HG03460 (cell line): ENCODE results near the gene SLC9A2.

Experiments
- ATAC-seq: cut with Tn5 transposase; IDR thresholded peaks from one replicate; pipeline ENCODE4 v1.9.1; 2021; ENCODE audit not compliant: unreplicated experiment

SLC9A2 gene, protein sequence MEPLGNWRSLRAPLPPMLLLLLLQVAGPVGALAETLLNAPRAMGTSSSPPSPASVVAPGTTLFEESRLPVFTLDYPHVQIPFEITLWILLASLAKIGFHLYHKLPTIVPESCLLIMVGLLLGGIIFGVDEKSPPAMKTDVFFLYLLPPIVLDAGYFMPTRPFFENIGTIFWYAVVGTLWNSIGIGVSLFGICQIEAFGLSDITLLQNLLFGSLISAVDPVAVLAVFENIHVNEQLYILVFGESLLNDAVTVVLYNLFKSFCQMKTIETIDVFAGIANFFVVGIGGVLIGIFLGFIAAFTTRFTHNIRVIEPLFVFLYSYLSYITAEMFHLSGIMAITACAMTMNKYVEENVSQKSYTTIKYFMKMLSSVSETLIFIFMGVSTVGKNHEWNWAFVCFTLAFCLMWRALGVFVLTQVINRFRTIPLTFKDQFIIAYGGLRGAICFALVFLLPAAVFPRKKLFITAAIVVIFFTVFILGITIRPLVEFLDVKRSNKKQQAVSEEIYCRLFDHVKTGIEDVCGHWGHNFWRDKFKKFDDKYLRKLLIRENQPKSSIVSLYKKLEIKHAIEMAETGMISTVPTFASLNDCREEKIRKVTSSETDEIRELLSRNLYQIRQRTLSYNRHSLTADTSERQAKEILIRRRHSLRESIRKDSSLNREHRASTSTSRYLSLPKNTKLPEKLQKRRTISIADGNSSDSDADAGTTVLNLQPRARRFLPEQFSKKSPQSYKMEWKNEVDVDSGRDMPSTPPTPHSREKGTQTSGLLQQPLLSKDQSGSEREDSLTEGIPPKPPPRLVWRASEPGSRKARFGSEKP

DNA sequence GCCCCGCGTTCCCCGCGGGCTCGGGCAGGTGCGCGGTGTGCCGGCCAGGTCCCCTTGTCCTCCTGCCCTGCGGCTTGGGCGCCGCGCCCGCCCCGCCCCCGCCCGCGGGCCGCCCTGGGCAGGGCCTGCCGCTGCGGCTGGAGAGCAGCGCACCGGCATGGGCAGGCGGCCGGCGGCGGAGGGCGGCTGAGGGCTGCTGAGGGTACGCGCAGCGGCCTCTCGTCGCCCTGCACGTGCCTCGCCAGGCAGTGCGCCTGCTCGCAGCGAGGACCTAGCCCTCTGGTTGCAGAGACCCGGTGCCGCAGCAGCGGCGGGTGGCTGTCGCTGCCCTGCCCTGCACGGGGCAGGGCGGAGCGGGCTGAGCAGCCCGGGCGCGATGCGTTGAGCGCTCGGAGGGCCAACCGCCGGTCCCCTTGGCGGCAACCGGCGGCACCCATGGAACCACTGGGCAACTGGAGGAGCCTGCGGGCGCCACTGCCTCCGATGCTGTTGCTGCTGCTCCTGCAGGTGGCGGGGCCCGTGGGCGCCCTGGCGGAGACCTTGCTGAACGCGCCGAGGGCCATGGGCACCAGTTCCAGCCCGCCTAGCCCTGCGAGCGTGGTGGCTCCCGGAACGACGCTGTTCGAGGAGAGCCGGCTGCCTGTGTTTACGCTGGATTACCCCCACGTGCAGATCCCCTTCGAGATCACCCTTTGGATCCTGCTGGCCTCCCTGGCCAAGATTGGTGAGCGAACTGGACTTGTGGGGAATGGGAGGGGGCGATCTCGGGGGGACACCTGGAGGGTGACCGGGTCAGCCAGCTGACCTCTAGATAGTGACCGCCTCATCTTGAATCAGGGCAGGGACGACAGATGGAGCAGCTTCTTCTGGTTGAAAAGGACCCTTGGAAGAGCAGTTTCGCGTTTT, at the start of gene SLC9A2:
SLC9A2 (plus strand) TSS at position 140 of the 906 bp plus-strand sequence; CDS start at position 436, 296 bp downstream.
- no peak for ATAC-seq

DNA sequence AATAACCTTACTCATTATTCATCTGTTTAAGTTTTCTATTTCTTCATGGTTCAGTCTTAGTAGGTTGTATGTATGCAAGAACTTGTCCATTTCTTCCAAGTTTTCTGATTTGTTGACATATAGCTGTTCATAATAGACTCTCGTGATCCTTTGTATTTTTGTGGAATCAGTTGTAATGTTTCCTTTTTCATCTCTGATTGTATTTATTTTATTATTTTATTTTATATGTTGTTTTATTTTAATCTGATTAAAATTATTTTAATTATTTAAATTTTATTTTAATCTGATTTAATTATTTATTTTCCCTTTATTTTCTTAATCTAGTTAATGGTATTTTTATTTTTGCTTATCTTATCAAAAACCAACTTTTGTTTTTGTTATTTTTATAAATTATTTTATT, 43.5 kb upstream of the SLC9A2 start:
- no peak for ATAC-seq

DNA sequence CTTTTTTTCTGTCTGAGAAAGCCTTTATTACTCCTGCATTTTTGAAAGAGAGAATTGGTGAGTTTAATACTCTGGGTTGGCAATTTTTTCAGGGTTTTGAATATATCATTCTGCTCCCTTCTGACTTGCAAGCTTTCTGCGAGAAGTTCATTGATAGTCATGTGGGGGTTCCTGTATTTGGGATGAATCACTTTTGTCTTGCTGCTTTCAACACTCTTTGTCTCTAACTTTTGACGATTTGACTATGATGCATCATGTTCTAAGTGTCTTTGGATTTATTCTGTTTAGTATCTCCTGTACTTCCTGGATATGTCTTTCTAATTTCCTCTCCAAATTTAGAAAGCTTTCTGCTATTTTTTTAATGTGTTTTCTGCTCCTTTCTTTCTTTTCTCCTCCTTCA, 41.0 kb upstream of the SLC9A2 start:
- no peak for ATAC-seq

DNA sequence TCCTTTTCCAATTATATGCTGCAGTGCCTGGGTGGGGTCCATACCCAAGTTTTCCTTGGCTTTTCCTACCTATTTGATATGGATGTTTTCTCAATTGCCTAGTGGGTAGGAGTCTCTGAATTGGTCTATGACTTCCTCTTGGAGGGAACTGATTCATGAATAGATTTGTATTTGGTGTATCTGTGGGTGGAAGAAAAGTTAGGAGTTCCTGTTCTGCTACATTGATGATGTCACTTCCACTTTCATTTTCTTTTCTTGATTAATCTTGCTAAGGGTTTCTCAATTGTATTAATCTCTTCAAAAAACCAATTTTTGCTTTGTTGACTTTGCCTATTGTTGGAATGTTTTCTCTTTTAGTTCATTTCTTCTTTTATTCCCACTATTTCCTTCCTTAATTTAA, 37.4 kb upstream of the SLC9A2 start:
- no peak for ATAC-seq

DNA sequence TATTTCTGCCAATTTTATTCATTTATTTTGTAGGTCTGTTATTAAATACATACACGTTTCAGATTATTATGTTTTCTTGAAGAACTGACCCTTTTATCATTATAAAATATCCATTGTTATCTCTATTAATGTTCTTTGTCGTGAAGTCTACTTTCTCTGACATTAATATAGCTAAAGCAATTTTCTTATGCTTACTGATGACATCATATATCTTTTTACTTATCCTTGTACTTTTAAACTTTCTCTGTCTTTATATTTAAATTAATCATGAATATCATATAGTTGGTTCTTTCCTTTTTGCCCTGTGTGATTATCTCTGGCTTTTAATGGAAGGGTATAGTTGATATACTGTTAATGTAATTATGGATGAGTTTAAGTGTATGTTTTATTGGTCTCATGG, 36.5 kb upstream of the SLC9A2 start:
- no peak for ATAC-seq

DNA sequence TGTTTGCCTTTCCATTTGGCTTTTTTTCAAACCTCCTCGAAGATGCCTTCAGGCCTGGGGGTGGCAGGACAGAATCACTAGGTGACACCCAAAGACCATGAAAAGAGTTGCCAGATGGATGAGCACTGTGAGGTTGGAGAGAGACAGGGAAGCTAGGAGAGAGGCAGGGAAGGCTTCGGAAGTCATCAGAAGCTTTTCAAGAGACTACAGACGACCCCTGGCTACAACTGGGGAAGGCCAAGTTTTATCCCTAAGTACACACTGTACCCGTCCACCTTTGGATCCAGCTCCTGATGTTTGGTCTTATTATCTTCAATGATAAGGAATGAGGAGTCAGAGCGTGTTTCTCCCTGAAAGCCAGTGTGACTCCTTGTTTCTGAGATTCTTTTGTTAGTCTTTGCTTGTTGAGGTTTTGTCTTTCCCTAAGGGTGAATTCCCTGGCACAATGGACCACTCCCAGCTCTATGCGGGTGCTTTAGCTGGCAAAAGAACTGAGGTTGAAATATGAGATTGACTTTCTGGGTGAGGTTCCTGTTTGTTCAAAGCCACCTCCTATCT, 33.4 kb upstream of the SLC9A2 start:
- ATAC-seq, result no peak

DNA sequence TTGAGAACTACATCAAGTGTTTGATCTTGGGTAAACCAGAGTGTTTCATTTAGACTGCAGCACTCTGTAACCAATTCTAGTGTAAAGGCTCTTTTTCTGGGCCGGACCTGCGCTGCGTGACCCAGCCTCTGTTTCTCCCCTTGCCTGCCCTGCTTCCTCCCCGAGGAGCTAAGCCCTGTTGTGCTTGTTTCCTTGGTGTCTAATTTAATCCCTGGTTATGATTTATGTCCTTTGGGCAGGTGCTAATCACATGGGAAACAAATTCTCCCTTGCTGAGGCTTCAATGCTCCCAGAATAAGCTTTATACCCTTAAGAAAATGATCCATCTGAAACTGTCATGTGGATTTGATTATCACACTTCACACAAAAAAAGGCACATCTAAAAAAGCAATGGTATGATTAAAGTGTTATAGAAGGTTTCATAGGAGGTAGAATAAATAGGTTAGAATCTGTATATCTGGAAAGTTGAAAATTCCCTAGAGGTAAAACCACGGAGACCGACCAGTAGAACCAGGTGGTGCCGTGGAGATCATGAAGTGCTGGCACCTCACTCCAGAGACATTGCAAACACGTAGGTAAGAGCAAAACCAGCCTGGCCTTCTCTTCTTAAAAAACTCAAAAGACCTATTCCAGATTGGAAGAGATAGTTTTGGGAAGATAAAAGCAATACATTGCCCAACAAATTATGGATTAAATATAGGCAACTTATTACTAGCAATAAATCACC, 31.0 kb upstream of the SLC9A2 start:
- ATAC-seq, result no peak

DNA sequence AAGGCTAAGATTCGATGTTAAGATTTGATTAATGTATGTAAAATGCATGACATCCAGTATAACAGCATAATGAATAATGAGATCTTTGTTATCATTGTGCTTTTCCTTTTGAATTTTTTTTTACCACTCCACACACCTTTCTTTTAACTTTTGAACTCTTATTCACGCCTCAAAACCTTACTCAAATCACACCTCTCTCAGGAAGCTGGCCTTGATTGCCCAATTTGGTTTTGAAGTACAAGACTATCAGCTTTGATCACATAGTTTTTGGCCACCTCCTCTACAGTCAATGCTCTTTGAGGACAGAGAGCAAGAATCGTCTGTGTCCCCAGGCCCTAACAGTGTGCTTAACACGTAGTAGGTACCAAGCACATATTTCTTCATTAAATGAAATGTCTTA, 29.9 kb upstream of the SLC9A2 start:
- ATAC-seq, result no peak

DNA sequence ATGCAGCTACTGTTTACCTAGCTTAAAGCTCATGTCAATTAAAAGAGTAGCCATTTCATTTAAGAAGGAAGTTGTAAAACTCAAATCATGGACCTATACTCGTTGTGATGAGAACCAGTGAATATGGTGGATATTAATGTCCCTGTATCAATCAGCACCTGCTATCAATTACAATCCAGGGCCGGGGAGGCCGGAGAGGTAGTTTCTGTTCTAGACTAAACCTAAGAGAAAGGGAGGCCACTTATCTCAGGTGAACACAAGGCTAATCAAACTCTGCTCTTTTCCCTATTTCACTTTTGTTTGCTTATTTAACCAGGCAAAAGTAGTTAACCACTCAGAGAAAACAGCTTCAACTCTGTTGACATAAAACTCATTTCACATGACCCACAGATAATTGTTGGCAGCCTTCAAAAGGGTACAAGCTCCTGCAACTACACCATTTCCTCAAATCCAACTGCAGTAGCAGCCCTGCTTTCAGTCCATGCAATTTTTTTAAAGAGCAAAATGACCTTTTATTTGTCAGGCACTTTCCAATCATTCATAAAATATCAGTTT, 27.8 kb upstream of the SLC9A2 start:
- ATAC-seq, result no peak

DNA sequence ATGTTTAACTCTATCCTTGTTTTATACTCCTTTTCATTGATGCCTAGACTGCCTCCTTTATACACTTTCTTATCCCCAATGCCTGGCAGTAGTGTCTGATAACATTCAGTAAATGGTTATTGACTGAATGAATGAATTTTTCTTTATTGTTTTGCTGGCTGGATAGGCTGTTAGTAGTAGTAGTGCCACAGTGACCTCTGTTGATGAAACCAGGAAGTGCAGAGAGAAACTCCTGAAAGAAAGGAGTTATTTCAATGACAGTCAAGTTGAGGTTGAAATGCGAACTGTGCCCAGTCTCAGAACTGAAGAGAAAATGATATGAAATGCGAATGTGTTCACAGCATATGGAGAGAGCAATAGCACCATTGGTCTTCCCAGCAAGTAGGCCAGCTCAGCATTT, 26.8 kb upstream of the SLC9A2 start:
- ATAC-seq, result no peak

DNA sequence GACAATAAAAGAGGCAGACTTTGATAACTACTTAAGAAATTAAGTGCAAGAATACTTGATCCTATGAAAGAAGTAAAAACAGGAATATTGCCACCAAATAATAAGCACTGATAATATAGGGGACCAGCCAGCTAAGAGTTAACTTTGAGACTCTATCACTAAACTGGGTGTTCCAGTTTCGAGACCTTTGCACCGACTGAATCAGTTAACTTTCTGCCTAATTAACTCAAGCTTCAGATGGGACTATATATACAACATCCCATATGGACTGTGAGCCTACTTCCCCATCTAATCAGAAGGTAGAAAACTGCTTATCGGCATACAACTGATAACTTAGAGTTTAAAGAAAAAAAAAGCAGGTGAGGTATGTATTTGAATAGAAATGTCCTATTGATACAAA, 25.8 kb upstream of the SLC9A2 start:
- ATAC-seq, result no peak

DNA sequence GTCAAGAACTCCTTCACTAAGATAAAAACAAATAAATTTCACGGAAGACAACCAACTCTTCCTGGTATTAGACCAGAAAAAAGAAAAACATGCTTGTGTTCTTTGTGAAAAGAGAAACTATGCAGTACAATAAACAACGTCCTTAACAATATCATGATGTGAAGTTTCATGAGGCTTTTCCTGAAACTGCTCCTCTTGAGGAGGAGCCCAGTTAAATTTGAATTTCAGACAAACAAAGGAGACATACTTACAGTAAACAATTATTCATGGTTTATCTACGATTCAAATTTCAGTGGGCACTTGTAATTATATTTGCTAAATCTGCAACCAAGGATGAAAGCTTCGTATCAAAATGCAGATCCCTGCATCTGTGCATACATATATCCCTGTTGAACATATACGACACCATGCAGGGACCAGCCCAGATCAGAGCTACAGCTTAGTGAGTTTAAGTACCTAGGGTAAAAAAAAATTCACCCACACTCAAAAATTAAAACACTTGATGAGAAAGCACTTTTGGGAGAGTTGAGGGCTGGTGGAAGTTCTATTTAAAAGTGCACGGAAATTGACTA, 24.8 kb upstream of the SLC9A2 start:
- no peak for ATAC-seq

DNA sequence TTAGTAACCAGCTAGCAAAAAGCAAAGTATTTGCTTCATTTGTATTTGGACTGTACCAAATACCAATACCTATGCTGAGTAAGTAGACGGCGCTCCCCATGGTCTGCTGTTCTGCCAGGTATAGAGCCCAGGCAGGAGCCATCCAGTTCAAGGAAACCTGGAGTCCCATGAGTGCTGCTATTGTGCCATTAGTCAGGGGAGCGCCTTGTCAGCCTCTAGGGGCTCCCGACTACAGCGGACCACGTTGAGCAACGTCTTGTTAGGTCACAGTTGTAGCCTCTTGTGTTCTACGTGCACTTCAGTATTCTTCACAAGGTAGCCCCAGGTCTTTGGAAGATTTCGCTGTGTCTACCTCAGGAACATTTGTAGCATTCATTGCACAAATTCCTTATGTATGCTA, 21.6 kb upstream of the SLC9A2 start:
- ATAC-seq, result no peak

DNA sequence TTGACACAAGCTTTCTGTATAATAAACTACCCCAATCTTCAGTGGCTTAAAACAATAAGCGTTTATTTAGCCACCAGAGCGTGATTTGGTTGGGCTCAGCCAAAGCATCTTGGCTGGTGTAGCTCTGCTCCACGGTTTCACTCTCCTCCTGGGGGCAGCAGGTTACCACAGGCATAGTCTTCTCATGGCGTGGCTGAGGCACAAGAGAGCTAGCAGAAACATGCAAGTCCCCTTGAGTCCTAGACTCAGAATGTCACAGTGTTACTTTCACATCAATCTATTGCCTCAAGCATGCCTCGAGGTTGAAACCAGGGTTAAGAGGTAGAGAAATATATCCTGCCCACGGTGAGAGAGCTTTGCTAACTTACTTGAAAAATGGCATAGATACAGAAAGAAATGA, 19.9 kb upstream of the SLC9A2 start:
- ATAC-seq, result no peak

DNA sequence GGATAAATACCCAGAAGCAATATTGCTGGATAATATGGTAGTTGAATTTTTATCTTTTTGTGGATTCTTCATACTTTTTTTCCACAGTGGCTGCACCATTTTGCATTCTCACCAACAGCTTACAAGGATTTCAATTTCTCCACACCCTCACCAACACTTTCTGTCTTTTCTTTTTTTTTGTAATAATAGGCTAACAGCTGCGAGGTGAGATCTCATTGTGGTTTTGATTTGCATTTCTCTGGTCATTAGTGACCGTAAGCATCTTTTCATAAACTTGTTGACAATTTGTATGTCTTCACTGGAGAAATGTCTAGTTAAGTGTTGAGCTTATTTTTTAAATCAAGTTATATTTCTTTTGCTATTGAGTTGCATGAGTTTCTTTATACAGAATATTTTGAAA, 17.6 kb upstream of the SLC9A2 start:
- ATAC-seq, result no peak

DNA sequence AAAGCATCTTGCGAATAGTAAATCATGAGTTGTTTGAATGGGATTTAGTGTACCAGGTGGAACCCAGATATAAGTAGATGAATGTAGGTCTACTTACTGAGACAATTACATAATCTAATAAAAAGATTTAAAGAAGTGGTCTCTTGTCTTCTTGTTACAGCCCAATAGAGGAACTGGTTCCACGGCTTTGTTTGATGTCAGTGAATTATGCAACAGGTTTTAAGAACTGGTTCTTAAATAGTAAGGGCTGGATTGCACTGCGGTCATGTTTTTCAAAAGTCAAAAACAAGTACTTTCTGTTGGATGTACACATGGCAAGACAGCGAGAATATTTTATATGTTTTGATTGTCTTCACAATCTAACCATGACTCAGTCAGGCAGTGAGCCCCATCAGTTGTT, 15.4 kb upstream of the SLC9A2 start:
- ATAC-seq, result no peak

DNA sequence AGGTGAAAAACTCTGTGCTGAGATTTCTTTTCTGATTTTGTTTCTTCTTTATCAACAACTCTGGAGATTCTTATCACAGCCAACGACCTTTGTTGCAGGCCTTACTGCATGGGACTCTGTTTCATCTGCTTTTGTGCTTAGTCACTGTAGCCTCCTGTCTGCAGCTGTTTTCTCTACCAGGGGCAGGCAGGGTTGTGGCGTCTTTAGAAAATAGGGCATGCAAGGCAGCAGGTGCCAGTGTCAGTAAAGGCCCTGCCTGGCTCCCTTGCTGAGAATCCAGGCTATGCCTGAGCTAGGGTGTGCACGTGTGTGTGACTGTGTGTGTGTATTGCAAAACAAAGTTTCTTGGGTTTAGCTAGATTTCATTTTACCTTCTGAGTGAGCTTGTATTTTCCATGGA, 14.6 kb upstream of the SLC9A2 start:
- no peak for ATAC-seq

DNA sequence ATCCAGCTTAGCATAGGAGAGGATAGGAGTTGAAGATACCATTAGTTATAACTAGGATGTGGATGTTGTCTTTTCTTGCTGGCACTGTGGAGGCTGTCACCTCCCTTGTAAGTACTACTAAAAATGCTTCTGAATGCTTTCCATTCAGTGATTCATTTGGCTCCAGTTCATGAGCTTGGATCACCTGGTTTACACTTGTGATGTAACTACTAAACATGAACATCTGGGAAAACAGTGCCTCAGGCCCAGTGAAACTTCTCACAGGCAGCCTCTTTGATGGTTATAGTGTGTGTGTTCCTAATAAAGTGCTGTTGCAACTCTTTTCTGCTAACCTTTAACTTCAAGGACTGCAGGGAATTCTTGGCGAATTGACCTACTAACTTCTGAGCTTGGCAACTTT, 13.0 kb upstream of the SLC9A2 start:
- ATAC-seq, result no peak

DNA sequence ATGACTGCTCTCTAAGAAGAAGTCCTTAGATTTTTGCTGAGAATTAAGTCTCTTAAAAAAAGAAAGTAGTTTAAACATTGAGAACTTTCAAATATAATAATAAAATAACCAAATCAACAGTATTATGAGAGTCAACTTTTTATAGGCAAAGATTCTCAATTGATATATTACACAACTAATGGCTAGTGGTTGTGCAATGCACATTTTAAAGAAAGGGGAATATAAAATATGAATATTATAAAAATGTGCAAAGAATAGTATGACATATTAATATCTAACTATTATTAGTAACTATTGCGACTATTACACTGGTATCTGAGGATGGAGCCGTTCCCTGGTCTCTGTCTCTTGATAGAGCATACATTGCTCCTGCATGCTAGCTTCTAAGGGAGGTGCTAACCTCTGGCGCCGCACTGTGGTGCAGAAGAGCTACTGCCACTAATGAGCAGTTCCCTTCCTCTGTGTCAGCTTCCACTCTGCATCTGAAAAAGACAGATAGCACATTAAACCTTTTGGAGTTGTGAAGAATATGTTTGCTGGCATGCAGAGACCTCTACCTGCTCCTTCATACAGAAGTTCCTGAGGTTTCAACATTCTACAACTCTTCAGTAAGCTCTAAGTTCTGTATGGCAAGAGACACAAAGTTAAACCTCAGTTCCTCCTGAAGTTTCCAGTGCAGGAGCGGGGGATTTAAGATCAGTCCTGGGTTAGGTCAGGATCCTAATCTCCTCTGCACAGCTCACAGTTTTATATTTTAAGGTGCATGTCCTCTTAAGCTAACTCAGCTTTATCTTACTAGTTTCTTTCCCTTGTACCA, 3.5 kb upstream of the SLC9A2 start:
- ATAC-seq, result peak; percentile 94
